GM19023 (cell line): ENCODE results near the gene GNB1L.

ENCODE experiments used
- ATAC-seq: cut with Tn5 transposase; IDR thresholded peaks from one replicate; pipeline ENCODE4 v1.9.1; 2021; ENCODE audit warnings: mild to moderate bottlenecking, moderate library complexity; ENCODE audit not compliant: unreplicated experiment

Gene GNB1L

DNA sequence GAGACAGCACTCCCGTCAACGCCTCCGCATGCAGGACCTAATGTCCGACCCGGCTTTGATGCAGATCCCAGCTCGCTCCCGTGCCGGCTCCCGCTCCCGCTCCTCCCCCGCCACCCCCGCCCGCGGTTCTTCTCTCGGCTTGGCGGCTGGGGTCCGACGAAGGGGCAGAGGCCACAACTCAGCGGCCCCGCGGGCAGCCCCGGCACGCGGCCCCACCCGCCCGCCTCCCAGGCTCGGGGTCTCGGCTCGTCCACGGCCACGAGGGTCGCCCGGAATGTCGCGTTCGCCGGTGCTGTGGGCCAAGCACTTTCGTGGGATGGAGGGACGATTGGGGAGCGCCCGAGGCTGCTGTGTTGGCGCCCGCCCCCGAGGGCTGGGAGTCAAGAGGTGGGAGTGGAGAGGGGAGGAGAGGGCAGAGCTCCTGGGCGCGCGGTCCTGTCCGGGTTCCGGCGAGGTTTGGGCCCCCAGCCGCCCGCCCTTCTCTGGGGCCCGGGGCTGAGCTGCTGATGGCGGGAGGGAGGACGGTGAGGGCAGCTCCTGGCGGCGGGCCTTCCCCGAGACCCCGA is 99.4 kb downstream of the GNB1L start:
- ATAC-seq, result no peak

DNA sequence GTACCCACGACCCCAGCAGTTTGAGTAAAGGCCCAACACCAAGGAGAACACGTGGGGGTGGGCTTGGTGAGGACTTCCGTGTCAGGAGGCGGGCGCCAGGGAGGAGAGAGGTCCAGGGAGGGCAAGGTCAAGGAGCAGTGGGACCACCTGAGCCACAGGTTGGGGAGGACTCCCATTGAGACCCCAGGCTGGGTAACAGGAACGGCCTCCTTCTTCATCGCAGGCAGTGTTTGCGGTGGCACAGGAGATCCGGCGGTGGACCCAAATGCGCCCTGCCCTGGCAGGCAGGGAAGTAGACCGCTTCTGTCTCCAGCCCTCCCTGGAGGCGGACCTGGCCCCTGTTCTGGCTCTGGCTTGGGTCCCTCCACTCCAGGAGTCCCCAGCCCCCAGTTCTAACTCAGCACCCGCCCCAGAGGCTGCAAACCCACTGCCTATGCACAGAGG is 100.0 kb downstream of the GNB1L start:
- ATAC-seq, result no peak

DNA sequence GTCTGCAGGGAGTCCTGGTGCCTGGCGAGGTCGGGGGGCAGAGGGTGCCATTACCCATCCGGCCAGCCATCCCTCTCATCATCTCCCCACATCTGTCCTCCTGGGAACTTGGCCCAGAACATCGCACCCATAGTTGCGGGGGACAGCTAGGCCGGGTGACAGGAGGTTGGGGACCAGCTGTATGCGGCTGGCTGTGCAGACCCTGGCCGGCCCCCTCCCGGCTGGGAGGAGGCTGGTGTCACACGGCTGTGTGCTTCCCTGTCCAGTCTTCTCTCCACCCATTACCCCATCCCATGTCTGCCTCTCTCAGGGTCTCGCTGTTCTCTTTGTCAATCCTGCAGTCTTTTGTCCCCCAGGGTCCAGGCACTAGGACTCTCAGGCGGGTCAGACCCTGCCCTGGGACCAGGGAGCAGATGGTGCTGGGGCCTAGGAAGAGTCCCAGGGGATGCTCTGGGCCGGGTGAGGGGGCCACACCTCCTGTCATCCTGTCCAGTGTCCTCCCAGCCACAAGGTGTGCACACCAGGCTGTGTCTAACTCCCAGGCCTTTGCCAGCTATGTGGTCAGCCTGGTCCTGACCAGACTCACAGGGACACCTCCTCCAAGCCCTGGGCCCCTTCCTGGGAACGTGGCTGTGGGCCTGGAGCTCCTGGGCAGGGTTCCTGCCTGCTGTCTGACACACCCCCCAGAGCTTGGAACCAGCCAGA is 100.5 kb downstream of the GNB1L start:
- ATAC-seq, result no peak

DNA sequence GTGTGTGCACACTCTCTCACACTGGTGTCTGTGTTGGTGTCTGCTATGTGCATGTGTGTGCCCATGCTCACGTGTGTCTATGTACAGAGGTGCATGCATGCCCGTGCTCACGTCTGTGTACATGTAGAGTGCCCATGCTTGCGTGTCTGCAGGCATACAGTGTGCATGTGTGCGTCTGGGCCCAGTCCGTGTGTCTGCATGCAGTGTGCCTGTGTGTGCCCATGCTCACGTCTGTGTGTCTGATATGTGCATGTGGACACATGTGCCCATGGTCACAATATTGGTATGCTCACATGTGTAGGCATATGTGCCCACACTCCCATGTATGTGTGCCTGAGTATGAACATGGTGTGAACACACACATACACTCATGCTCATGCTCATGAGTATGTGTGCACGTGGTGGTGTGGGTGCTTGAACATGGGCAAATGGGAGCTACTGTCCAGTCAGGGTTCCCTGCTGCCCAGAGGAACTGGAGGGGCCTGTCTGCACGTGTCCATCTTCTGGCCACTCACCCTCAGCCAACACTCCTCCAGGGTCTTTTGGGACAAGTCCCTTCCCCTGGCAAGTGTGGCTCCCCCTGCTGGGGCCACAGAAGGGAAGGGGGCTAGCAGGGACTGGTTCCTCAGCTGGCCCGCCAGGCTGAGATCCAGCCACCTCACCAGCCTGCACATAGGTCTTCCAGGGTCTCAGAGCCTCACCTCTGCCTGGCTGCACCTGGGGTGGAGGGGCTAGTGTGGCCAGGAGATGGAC is 101.4 kb downstream of the GNB1L start:
- no peak for ATAC-seq

DNA sequence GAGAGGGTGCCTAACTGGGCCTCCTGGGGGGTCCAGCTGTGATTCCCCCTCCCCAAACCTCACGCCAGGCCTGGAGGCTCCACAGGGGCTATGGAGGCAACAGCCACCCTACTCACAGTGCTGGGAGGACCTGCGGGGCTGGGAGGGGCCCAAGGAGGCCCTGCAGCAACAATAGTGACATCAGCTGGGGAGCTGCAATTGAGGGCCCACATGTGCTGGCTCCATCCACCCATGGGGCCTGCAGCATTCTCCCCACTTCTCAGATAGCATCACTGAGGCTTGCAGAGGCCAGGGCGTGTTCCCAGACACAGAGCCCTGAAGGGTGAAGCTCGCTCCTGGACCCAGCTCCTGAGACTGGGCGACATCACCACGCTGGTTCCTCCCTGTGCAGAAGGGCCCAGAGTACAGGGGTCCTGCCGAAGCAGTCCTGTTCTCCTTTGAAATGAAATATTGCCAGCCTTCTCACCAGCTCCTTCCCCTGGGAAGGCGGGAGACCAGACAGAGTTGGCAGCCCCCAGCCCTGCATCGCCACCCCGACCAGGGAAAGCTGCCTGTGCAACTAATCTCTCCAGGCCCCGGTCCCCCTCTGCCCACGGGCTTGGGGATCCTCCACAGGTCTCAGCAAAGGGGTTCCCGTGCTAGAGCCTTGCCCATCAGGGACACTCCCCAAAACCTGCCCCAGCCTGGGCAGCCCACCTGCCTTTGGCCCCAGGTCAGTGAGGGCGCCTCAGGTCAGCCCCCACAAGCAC is 103.0 kb downstream of the GNB1L start:
- ATAC-seq, result no peak

DNA sequence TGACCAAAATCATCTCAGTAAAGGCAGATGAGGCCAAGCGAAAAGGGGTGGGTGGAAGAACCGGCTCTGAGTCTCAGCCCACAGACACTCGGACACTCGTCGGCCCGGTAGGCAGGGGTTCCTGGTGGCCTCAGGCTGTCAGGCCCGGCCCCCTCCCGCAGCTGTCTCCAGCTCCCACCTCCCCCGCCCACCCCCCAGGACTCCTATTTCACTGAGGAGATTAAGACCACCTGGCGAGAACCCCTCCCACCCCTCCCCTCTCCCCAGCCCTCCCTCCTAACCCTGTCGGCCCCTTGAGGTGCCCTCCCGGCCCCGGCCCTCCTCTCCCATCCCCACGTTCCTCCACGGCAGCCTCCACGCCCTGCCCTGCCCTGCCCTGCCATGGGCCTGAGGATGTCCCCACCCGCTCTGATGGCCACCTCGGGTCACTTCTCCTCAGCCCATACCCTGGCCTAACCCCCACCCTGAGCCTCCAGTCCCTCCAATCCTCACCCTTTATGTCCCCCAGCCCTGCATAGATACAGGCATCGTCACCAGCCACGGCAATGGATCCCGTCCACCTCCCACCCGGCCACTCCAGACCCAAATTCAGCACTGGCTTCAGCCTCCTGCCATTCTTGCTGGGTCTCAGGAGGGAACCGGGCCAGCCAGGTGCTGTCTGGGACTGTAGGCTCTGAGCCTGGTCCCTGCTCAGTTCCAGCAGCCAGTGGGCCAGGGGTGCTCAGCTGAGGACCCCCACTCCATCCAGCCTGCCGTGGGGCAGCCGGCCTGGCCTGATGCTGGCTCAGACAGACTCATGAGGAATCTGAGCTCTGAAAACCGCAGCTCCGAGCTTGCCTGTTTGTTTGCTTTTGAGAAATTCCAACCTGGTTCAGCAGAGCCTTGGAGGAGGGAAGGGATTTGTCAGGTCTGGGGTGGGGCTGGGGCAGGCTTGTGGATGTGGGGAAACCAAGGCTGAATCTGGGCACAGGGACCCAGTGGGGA is 103.9 kb downstream of the GNB1L start:
- no peak for ATAC-seq

DNA sequence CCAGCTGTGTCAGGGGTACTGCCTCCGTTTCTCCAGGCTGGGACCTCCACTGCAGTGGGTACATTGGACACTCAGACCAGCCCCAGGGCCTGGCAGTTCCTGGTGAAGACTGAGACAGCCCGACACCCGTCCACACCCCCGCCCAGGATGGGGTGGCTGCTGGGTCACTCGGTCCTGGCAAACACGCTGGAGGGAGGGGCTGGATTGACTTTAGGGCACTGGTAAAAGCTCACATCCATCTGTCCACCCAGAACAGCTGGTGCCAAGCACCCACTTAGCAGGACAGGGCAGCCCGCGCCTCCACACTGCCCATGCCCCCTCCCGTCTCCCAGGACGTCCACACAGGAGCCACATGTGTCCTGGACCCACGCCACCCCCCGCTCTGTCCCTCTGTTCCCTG is 104.8 kb downstream of the GNB1L start:
- no peak for ATAC-seq

DNA sequence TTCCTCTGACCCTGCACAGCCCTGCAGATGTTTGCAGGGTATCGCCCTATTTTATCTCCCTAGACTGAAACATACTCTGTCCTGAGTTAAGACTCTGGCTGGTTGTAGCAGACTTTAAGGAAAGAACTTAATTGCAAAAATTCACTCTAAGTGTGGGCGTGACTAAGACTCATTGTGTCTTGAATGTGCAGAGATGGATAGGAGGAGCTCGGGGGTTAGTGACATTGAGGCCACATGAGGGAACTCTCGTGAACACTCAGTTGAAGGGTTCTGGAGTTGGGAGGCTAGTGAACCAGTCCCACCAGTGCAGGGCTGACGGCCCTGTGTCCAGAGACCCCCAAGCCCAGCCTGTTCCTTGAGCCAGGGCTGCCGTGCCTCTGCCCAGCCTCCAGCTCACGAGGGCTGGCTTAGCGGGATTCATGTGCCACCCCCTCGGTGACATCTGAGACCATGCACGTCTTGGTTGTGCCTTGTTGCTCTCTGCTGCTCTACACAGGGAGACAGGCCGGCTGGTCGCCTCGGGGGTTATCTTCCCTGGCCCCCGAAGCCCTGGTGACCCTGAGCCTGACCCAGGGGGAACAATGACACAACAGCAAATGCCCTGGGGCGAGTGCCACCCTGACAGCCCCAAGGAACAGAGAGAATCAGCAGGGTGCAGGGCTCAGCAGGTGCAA is 105.5 kb downstream of the GNB1L start:
- ATAC-seq, result no peak

DNA sequence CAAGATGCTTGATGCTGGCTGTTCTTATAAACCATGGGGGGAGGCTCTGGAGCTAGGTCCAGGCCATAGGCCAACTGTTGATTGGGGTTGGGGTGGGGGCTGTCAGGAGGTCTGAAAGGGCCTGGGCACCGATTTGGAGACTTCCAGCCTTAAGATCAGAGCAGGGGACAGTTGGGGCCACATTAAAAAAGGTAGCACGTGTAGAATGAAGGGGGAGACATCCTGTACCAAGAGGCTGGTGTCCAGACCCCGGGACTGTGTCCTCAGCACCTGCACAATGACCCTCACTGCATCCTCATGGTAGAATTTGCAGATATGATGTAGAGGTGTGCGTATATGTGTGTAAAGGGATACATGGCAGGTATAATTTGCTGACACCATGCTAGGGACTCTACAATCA is 106.5 kb downstream of the GNB1L start:
- no peak for ATAC-seq

DNA sequence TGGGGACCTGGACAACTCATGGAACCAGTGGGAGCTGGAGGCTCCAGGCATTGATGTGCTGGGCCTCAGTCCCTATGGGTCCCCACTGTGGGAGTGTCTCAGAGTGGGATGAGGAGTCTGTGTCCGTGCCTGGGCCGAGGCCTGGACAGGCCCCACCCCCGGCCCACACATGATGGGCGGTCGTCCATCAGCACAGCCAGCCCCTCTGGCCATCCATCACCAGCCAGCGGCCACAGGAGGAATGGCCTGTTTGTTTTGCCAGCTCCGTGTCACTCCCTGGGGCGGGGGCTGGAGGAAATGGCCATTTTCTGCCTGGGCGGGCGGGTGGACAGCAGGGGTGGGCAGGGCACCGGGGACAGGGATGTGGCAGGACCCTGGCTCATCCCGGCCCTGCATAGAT is 107.1 kb downstream of the GNB1L start:
- no peak for ATAC-seq

DNA sequence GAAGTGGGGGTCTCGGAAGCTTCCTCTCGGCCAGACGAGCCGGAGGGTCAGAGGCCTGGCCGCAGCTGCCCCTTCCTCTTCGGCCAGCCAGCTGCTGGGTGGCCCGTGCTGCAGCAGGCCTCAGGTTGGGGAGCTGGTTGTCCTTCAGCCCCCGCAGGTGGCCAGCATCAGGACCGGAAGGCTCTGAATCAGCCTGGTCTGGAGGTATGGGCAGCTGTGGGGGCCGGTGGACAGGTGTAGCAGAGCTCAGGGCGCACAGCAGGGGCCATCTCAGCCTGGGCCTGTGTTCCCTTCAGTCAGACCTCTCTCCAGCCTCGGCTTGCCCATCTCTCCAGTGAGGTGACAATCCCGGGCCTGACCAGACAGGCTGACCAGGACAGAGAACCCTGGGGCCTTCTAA is 107.9 kb downstream of the GNB1L start:
- no peak for ATAC-seq

DNA sequence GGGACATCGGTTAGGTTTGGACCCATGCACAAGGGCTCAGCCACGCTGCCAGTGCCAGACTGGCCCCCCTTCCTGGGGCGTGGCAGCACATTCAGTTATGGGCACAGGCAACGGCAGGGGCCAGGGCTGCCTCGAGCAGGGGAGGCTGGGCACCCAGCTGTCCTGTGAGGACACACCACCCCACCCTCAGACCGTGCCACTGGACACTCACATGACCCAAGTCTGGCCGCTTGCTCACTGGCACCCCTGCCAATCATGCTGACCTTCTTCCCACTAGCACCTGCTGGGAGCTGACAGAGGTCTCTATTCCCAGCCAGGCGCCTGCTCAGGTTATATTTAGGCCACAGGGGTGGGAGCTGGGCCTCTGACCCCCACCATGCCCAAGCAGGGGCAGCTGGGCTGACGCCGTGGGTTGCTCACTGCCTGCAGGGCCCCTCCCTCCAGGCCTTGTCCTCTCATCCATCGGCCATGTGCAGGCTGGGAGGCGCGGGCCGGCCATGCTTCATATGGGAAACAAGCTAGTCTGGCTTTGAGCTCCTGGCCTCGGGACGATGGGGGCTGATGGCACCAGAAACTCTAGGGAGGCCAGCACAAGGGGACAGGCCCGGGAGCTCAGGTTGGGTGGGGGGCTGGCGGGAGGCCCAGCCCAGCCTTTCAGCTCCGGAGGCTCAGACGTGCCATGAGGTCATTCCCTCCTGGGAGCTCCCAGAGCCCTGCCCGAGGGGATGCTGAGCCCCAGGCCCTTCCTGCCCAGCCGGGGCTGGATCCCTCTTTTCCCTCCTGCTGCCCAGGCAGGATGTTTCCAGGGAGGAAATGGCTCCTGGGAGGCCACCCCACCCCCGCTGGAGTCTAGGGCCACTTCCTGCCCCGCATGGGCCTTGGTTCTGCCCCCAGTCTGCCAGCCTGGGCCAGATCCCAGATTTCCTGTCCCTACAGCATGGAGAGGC is 109.2 kb downstream of the GNB1L start:
- no peak for ATAC-seq

DNA sequence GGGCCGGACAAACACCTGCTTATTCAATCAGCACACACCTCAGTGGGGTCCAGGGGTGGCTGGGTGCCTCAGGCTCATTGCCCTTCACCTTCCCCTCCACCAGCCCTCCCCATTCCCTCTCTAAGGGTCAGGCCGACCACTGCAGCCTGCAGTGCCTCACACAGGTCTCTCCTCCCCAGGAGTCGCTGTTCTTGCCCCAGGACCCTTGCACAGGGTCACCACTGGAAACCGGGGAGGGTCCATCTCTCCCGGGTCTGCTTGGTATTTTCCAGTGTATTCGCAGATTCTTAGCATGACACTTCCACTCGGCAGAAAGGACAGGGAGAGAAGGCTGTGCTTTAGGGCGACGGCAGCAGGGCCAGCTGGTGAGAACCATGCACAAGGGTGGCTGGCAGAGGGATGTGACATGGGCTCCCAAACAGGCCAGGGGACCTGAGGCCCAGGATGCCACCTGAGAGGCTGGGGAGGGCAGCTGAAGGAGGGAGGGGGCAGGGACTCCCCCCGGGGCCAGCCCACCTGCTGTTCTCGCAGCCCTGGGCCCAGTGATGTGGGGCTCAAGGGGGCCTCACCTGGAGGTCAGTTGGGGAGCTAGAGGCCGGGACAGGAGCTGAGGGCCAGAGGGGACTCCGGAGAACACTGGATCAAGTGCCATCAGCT is 110.2 kb downstream of the GNB1L start:
- no peak for ATAC-seq

DNA sequence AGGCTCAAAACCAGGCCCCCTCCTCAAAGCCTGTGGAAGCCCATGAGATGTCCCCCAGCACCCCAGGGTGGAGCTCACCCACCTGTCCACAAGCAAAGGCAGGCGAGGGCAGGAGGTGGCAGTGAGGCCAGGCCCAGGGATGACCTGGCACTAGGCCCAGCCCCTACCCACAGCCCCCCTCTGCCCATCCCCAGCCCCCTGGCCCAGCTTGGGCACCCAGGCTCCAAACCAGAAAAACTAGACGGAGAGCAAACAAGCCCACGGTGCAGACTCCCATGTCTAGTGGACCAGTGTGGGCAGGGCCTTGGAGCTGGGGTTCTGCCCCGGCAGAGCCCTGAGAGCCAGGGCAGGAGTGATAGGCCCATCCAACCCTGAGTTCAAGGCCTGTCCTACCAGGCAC is 111.0 kb downstream of the GNB1L start:
- no peak for ATAC-seq

DNA sequence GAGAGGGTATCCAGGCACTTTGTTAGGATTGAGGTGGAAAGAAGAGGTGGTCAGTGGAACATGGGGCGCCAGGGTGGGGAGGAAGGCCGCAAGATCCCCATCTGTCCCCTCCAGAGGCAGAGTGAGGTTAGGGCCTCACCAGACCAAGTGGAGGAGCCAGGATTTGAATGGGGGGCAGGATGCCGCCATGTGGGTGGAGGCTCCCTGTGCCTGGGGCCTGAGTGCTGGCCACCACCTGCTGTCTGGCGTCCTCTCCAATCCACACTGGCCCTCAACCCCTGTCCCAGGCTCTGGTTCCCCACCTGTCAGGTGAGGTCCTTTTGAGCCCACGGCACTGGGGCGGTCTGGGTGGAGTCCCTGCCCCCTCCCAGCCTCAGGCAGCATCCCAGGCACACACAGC is 111.6 kb downstream of the GNB1L start:
- no peak for ATAC-seq

DNA sequence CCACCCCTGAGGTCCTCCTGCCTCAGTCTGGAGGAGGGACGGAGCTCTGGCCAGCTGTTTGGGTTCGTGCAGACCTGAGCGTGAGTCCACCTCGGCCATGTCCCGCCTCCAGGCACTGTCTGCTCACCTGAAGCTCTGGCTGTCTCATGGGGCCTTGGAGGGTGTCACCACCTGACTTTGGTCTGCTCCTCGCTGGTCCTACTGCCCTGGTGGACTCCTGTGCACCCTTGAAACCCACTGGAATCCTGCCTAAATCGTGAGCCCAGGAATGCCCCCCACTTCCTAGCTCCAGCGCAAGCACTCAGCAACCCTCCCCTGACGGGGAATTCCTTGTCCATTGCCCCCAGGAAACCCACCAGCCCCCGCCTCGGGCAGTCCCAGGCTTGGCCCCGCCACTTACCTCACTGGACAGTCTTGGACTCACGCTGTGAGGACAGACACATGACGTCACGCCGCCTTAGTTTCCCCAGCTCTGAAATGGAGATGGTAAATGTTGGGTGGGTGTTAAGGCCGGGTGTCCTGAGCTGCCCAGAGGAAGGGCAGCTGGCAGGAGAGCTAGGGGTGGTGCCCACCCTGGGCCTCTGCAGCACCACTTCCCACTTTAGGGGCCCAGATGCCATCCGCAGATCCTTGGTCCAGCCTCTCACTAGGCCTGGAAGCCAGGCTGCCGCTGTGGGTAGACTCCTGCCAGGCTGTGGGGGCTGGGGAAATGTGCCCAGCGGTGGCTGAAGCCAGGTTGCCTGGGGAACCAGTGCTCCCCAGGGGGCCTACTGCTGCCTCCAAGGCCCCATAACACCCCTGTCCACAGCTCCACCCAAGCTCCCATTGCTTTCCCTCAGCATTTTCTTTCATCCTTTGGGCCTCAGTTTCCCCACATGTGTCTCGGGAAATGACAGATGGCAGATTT is 112.3 kb downstream of the GNB1L start:
- ATAC-seq, result no peak

DNA sequence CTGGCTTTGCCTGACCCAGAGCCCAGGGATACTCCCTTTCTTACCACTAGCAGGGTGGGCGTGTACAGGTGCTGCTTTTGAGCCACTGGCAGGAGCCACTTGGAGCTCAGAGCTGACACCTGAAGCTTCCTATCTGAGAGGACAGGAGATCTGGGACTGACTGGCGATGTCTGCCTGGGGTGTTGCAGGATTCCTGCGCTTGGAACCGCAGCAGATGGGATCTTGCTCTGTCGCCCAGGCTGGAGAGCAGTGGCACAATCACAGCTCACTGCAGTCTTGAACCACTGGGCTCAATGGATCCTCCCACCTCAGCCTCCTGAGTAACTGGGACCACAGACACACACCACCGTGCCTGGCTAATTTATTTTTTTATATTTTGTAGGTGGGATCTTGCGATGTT is 113.6 kb downstream of the GNB1L start:
- no peak for ATAC-seq
